Measurements from ENCODE around the gene ARFIP1. TPM values are rescaled to one million over a fixed set of nuclear protein-coding genes. Genes with fewer than 3 reads are reported as not detected.
"Not testable (repeated sequence)": the region's sequence is repeated elsewhere in the genome, so short reads cannot be mapped to it uniquely, and the experiment has no call there.

ARFIP1 gene
- total RNA-seq, 2 experiments from 2014 or later: 16.8 to 19.5 TPM

DNA sequence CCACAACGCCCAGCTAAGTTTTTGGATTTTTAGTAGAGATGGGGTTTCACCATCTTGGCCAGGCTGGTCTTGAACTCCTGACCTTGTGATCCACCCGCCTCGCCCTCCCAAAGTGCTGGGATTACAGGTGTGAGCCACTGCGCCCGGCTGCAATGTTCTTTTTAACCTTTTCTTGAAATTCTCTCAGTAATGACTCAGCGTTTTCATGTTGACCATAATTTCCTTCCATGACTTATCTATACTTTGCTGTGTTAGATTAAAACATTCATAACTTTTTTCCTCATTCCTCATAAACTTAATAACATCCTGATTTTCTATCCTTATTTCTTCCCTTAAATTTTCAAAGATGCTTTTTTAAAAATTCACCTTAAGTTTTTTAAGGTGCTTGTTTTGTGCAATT lies 118.4 kb downstream of the ARFIP1 start:
- H3K4me3 Mint-ChIP-seq; H3K36me3 Mint-ChIP-seq (ENCODE audit: low read depth); DNase-seq; CTCF ChIA-PET; POLR2A ChIA-PET; H3K27me3 Mint-ChIP-seq; H3K4me1 Mint-ChIP-seq; H3K9me3 Mint-ChIP-seq; H3K27ac Mint-ChIP-seq: not testable (repeated sequence)

DNA sequence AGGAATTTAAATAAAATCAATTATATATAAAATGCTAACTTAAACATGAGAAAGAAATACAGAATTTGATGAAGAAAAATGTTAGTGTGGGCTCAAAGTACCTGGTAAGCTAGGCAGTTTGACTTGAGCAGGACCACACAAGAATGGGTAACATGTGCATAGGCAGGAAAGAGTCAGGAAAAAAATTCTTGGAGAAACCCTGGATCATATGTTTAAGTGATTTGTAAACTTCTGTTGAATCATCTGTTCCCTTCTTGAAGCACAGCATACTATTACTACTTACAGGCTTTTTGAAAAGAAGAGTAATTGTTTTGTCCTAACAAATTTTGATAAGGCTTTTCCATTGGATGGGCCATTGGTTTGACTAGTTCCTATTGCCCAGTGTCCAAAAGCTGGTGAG lies 118.9 kb downstream of the ARFIP1 start:
- POLR2A ChIA-PET: no interaction called here
- no peak for DNase-seq
- no peak overlapping the region for H3K4me3 Mint-ChIP-seq
- no peaks in the 10 kb centered on the region for H3K9me3 Mint-ChIP-seq
- peaks cover 3% of the 10 kb centered on the region for H3K4me1 Mint-ChIP-seq
- H3K27me3 Mint-ChIP-seq: no peaks in the 10 kb centered on the region
- CTCF ChIA-PET: no interaction called here
- H3K27ac Mint-ChIP-seq: no peak overlapping the region
- H3K36me3 Mint-ChIP-seq (ENCODE audit: low read depth): peaks cover 4% of the 10 kb centered on the region

GRCh38 chr4:152900395-152900794 lies 120.6 kb downstream of the ARFIP1 start:
- H3K9me3 Mint-ChIP-seq: no peaks in the 10 kb centered on the region
- H3K4me1 Mint-ChIP-seq: peaks cover 3% of the 10 kb centered on the region
- no peak for DNase-seq
- H3K4me3 Mint-ChIP-seq: no peak overlapping the region
- ChIA-PET CTCF (interaction anchor here (0.9 kb wide), 1 partner anchor 16 kb away, joined by 4 read pairs; no protein-coding TSS in a partner anchor), POLR2A (no interaction called here)
- no peaks in the 10 kb centered on the region for H3K27me3 Mint-ChIP-seq
- H3K27ac Mint-ChIP-seq: no peak overlapping the region
- H3K36me3 Mint-ChIP-seq (ENCODE audit: low read depth): peaks cover 4% of the 10 kb centered on the region

- H3K36me3 Mint-ChIP-seq (ENCODE audit: low read depth): no peaks in the 10 kb centered on the region
- no peak overlapping the region for H3K4me3 Mint-ChIP-seq
- no peak overlapping the region for H3K27ac Mint-ChIP-seq
- POLR2A ChIA-PET: no interaction called here
- no peak for DNase-seq
- H3K9me3 Mint-ChIP-seq: no peaks in the 10 kb centered on the region
- H3K4me1 Mint-ChIP-seq: peaks cover 3% of the 10 kb centered on the region
- CTCF ChIA-PET: no interaction called here
- H3K27me3 Mint-ChIP-seq: no peaks in the 10 kb centered on the region
These were observed 121.5 kb downstream of the ARFIP1 start for GRCh38 chr4:152901205-152901604.

GRCh38 chr4:152903658-152904057 lies 123.9 kb downstream of the ARFIP1 start:
- no peak overlapping the region for H3K27ac Mint-ChIP-seq
- H3K4me1 Mint-ChIP-seq: no peaks in the 10 kb centered on the region
- no peak overlapping the region for H3K4me3 Mint-ChIP-seq
- DNase-seq: no peak
- ChIA-PET POLR2A (no interaction called here), CTCF (no interaction called here)
- no peaks in the 10 kb centered on the region for H3K27me3 Mint-ChIP-seq
- H3K36me3 Mint-ChIP-seq (ENCODE audit: low read depth): peaks cover 4% of the 10 kb centered on the region
- H3K9me3 Mint-ChIP-seq: no peaks in the 10 kb centered on the region

- ChIA-PET POLR2A (interaction anchor here (0.6 kb wide), 1 partner anchor 1837 kb away, joined by 3 read pairs; no protein-coding TSS in a partner anchor), CTCF (no interaction called here)
- no peak for DNase-seq
- H3K9me3 Mint-ChIP-seq: no peaks in the 10 kb centered on the region
- no peak overlapping the region for H3K4me3 Mint-ChIP-seq
- no peaks in the 10 kb centered on the region for H3K27me3 Mint-ChIP-seq
- H3K27ac Mint-ChIP-seq: no peak overlapping the region
- peaks cover 5% of the 10 kb centered on the region for H3K36me3 Mint-ChIP-seq (ENCODE audit: low read depth)
- H3K4me1 Mint-ChIP-seq: no peaks in the 10 kb centered on the region
These were observed 130.1 kb downstream of the ARFIP1 start for GRCh38 chr4:152909901-152910300.

DNA sequence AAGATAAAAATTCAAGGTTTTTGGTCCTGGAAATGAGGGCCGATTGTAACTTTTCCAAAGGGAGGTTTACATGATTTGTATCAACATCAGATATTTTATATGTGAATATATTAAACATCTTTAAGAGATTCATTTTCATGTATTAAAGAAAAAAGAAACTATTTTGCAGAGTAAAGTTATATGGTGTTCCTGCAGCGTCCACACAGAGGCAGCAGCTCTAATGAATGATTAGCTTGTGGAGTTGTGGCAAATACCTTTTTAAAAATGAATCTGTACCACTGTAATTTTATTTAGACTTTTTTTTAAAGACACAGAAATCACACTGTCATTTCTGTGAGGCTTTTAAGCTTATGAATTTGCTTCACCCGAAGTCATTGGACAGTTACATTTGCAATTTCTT lies 130.8 kb downstream of the ARFIP1 start:
- CTCF ChIA-PET: no interaction called here
- DNase-seq: no peak
- no peak overlapping the region for H3K27ac Mint-ChIP-seq
- H3K4me3 Mint-ChIP-seq: no peak overlapping the region
- no peaks in the 10 kb centered on the region for H3K9me3 Mint-ChIP-seq
- peaks cover 5% of the 10 kb centered on the region for H3K36me3 Mint-ChIP-seq (ENCODE audit: low read depth)
- POLR2A ChIA-PET: no interaction called here
- H3K27me3 Mint-ChIP-seq: no peaks in the 10 kb centered on the region
- H3K4me1 Mint-ChIP-seq: no peaks in the 10 kb centered on the region

- Mint-ChIP-seq H3K4me3 (no peak overlapping the region), H3K27ac (peak overlapping the region; percentile 31), H3K27me3 (no peaks in the 10 kb centered on the region), H3K9me3 (peaks cover 22% of the 10 kb centered on the region), H3K4me1 (no peaks in the 10 kb centered on the region), H3K36me3 (ENCODE audit: low read depth) (peaks cover 10% of the 10 kb centered on the region)
- POLR2A ChIA-PET: no interaction called here
- no peak for DNase-seq
- CTCF ChIA-PET: no interaction called here
These were observed 138.0 kb downstream of the ARFIP1 start for GRCh38 chr4:152917543-152918395.

- ChIA-PET POLR2A (no interaction called here), CTCF (no interaction called here)
- Mint-ChIP-seq H3K36me3 (ENCODE audit: low read depth) (peaks cover 10% of the 10 kb centered on the region), H3K9me3 (peaks cover 22% of the 10 kb centered on the region), H3K4me1 (no peaks in the 10 kb centered on the region), H3K27me3 (no peaks in the 10 kb centered on the region), H3K4me3 (no peak overlapping the region), H3K27ac (no peak overlapping the region)
- DNase-seq: no peak
These were observed 140.1 kb downstream of the ARFIP1 start for GRCh38 chr4:152919826-152920225.

DNA sequence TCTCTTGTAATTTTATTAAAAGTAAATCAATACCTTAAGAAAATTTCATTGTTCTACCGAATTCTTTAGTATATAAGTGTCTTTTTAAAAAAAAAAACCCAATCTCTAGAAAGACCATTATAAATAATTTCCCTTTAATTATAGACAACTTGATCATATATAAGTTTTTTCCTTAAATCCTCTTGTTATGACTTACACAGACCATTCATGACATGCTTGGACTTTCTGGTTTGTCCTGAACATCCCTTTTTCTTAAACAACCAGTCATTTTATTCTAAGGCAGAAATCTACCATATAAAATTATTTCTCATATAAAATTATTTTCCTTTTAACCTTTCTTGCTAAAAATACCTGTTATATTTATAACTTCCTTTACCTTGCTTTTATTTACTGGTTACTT lies 141.0 kb downstream of the ARFIP1 start:
- Mint-ChIP-seq H3K27ac (no peak overlapping the region), H3K4me3 (no peak overlapping the region), H3K27me3 (no peaks in the 10 kb centered on the region), H3K9me3 (peaks cover 22% of the 10 kb centered on the region), H3K4me1 (no peaks in the 10 kb centered on the region), H3K36me3 (ENCODE audit: low read depth) (peaks cover 10% of the 10 kb centered on the region)
- POLR2A ChIA-PET: no interaction called here
- CTCF ChIA-PET: no interaction called here
- DNase-seq: no peak

GRCh38 chr4:152921284-152921683 lies 141.5 kb downstream of the ARFIP1 start:
- Mint-ChIP-seq H3K4me1 (no peaks in the 10 kb centered on the region), H3K4me3 (no peak overlapping the region), H3K27ac (no peak overlapping the region), H3K36me3 (ENCODE audit: low read depth) (peaks cover 10% of the 10 kb centered on the region), H3K9me3 (peaks cover 22% of the 10 kb centered on the region), H3K27me3 (peaks cover 2% of the 10 kb centered on the region)
- DNase-seq: no peak
- CTCF ChIA-PET: interaction anchor here (0.7 kb wide), 1 partner anchor 54 kb away, joined by 3 read pairs; no protein-coding TSS in a partner anchor
- POLR2A ChIA-PET: no interaction called here

- ChIA-PET POLR2A (no interaction called here), CTCF (interaction anchor here (0.7 kb wide), 1 partner anchor 1027 kb away, joined by 4 read pairs; no protein-coding TSS in a partner anchor)
- Mint-ChIP-seq H3K27me3 (peaks cover 8% of the 10 kb centered on the region), H3K27ac (no peak overlapping the region), H3K9me3 (peaks cover 6% of the 10 kb centered on the region), H3K36me3 (ENCODE audit: low read depth) (no peaks in the 10 kb centered on the region), H3K4me1 (peaks cover 7% of the 10 kb centered on the region), H3K4me3 (no peak overlapping the region)
- DNase-seq: no peak
These were observed 146.1 kb downstream of the ARFIP1 start for GRCh38 chr4:152925851-152926250.

GRCh38 chr4:152926959-152927358 lies 147.2 kb downstream of the ARFIP1 start:
- no peak for DNase-seq
- ChIA-PET CTCF (no interaction called here), POLR2A (no interaction called here)
- no peak overlapping the region for H3K27ac Mint-ChIP-seq
- H3K4me3 Mint-ChIP-seq: no peak overlapping the region
- peaks cover under 1% of the 10 kb centered on the region for H3K9me3 Mint-ChIP-seq
- no peaks in the 10 kb centered on the region for H3K36me3 Mint-ChIP-seq (ENCODE audit: low read depth)
- peaks cover 7% of the 10 kb centered on the region for H3K4me1 Mint-ChIP-seq
- H3K27me3 Mint-ChIP-seq: peaks cover 12% of the 10 kb centered on the region

- no peaks in the 10 kb centered on the region for H3K36me3 Mint-ChIP-seq (ENCODE audit: low read depth)
- POLR2A ChIA-PET: no interaction called here
- no peak overlapping the region for H3K27ac Mint-ChIP-seq
- H3K27me3 Mint-ChIP-seq: peaks cover 14% of the 10 kb centered on the region
- no peak for DNase-seq
- no peaks in the 10 kb centered on the region for H3K9me3 Mint-ChIP-seq
- H3K4me1 Mint-ChIP-seq: peaks cover 7% of the 10 kb centered on the region
- CTCF ChIA-PET: no interaction called here
- H3K4me3 Mint-ChIP-seq: no peak overlapping the region
These were observed 148.0 kb downstream of the ARFIP1 start for GRCh38 chr4:152927737-152928136.

All from activated CD4-positive, alpha-beta T cell treated with anti-CD3 and anti-CD28 coated beads, Interleukin-2, amount 10 ng/mL, durations not matched to agents 7 days and 5 days (primary cell).